ENCODE data around the gene ANKRD17. TPM values are rescaled to one million over a fixed set of nuclear protein-coding genes. Genes with fewer than 3 reads are reported as not detected.
"Not testable (repeated sequence)": the region's sequence is repeated elsewhere in the genome, so short reads cannot be mapped to it uniquely, and the experiment has no call there.

Gene ANKRD17
- total RNA-seq, 2 experiments from 2014 or later = 61.6 to 65.0 TPM

- not testable (repeated sequence) for DNase-seq, H3K9me3 Mint-ChIP-seq, H3K27ac Mint-ChIP-seq, H3K27me3 Mint-ChIP-seq
- H3K4me1 Mint-ChIP-seq = peaks cover 55% of the 10 kb centered on the region
- peak overlapping the region; percentile 47 for H3K4me3 Mint-ChIP-seq
- peaks cover 44% of the 10 kb centered on the region for H3K36me3 Mint-ChIP-seq
Measured at GRCh38 chr4:73255847-73256246, 2.8 kb downstream of the ANKRD17 start.

- H3K9me3 Mint-ChIP-seq = peaks cover 4% of the 10 kb centered on the region
- no peak overlapping the region for H3K27ac Mint-ChIP-seq
- no peaks in the 10 kb centered on the region for H3K27me3 Mint-ChIP-seq
- H3K4me3 Mint-ChIP-seq = no peak overlapping the region
- H3K4me1 Mint-ChIP-seq = peaks cover 61% of the 10 kb centered on the region
- peaks cover 52% of the 10 kb centered on the region for H3K36me3 Mint-ChIP-seq
- DNase-seq = no peak
Measured at GRCh38 chr4:73252001-73252400, 6.6 kb downstream of the ANKRD17 start.

GRCh38 chr4:73251384-73251783, 7.2 kb downstream of the ANKRD17 start:
- no peak for DNase-seq
- Mint-ChIP-seq H3K4me3 (no peak overlapping the region), H3K4me1 (peaks cover 60% of the 10 kb centered on the region), H3K27ac (no peak overlapping the region), H3K9me3 (peaks cover 4% of the 10 kb centered on the region), H3K36me3 (peaks cover 48% of the 10 kb centered on the region), H3K27me3 (no peaks in the 10 kb centered on the region)

GRCh38 chr4:73250642-73251041, 8.0 kb downstream of the ANKRD17 start:
- Mint-ChIP-seq H3K27ac (no peak overlapping the region), H3K4me1 (peaks cover 60% of the 10 kb centered on the region)
- DNase-seq = no peak

GRCh38 chr4:73248821-73249220, 9.8 kb downstream of the ANKRD17 start:
- Mint-ChIP-seq H3K27me3 (no peaks in the 10 kb centered on the region), H3K27ac (no peak overlapping the region), H3K9me3 (peaks cover 4% of the 10 kb centered on the region), H3K4me3 (no peak overlapping the region), H3K4me1 (peaks cover 56% of the 10 kb centered on the region), H3K36me3 (peaks cover 61% of the 10 kb centered on the region)
- no peak for DNase-seq

More at GRCh38 chr4:73250642-73251041, 8.0 kb downstream of the ANKRD17 start:
- Mint-ChIP-seq H3K9me3 (peaks cover 4% of the 10 kb centered on the region), H3K27me3 (no peaks in the 10 kb centered on the region), H3K36me3 (peaks cover 51% of the 10 kb centered on the region), H3K4me3 (no peak overlapping the region)

GRCh38 chr4:73248416-73248815, 10.2 kb downstream of the ANKRD17 start:
- Mint-ChIP-seq H3K4me1 (peaks cover 54% of the 10 kb centered on the region), H3K27me3 (no peaks in the 10 kb centered on the region), H3K36me3 (peaks cover 63% of the 10 kb centered on the region), H3K27ac (no peak overlapping the region), H3K4me3 (no peak overlapping the region), H3K9me3 (peaks cover 4% of the 10 kb centered on the region)
- no peak for DNase-seq

GRCh38 chr4:73247100-73247499, 11.5 kb downstream of the ANKRD17 start:
- Mint-ChIP-seq H3K4me3 (no peak overlapping the region), H3K4me1 (peaks cover 50% of the 10 kb centered on the region), H3K27me3 (no peaks in the 10 kb centered on the region), H3K9me3 (peaks cover 4% of the 10 kb centered on the region), H3K36me3 (peaks cover 58% of the 10 kb centered on the region), H3K27ac (no peak overlapping the region)
- DNase-seq = no peak

GRCh38 chr4:73245955-73246354, 12.6 kb downstream of the ANKRD17 start:
- H3K36me3 Mint-ChIP-seq = peaks cover 53% of the 10 kb centered on the region
- no peak overlapping the region for H3K4me3 Mint-ChIP-seq
- H3K4me1 Mint-ChIP-seq = peaks cover 44% of the 10 kb centered on the region
- H3K27ac Mint-ChIP-seq = peak overlapping the region; percentile 4
- no peak for DNase-seq
- H3K9me3 Mint-ChIP-seq = peaks cover 4% of the 10 kb centered on the region
- no peaks in the 10 kb centered on the region for H3K27me3 Mint-ChIP-seq

- Mint-ChIP-seq H3K9me3 (peaks cover 3% of the 10 kb centered on the region), H3K4me3 (no peak overlapping the region), H3K27ac (no peak overlapping the region), H3K36me3 (peaks cover 46% of the 10 kb centered on the region), H3K27me3 (no peaks in the 10 kb centered on the region), H3K4me1 (peaks cover 40% of the 10 kb centered on the region)
- no peak for DNase-seq
Measured at GRCh38 chr4:73244945-73245601, 13.5 kb downstream of the ANKRD17 start.

- peaks cover 30% of the 10 kb centered on the region for H3K4me1 Mint-ChIP-seq
- peaks cover 3% of the 10 kb centered on the region for H3K9me3 Mint-ChIP-seq
- H3K4me3 Mint-ChIP-seq = no peak overlapping the region
- peak overlapping the region; percentile 35 for H3K27ac Mint-ChIP-seq
- H3K36me3 Mint-ChIP-seq = peaks cover 49% of the 10 kb centered on the region
- no peaks in the 10 kb centered on the region for H3K27me3 Mint-ChIP-seq
- no peak for DNase-seq
Measured at GRCh38 chr4:73237044-73237443, 21.6 kb downstream of the ANKRD17 start.

- Mint-ChIP-seq H3K4me3 (no peak overlapping the region), H3K27me3 (no peaks in the 10 kb centered on the region), H3K27ac (no peak overlapping the region), H3K4me1 (peaks cover 31% of the 10 kb centered on the region), H3K36me3 (peaks cover 55% of the 10 kb centered on the region), H3K9me3 (peaks cover 3% of the 10 kb centered on the region)
- no peak for DNase-seq
Measured at GRCh38 chr4:73236151-73236550, 22.4 kb downstream of the ANKRD17 start.

GRCh38 chr4:73234712-73235111, 23.9 kb downstream of the ANKRD17 start:
- H3K4me1 Mint-ChIP-seq = peaks cover 27% of the 10 kb centered on the region
- H3K27me3 Mint-ChIP-seq = no peaks in the 10 kb centered on the region
- H3K4me3 Mint-ChIP-seq = no peak overlapping the region
- no peak overlapping the region for H3K27ac Mint-ChIP-seq
- peaks cover 3% of the 10 kb centered on the region for H3K9me3 Mint-ChIP-seq
- H3K36me3 Mint-ChIP-seq = peaks cover 65% of the 10 kb centered on the region
- no peak for DNase-seq

- H3K27ac Mint-ChIP-seq = no peak overlapping the region
- H3K9me3 Mint-ChIP-seq = peaks cover 5% of the 10 kb centered on the region
- DNase-seq = no peak
- H3K4me1 Mint-ChIP-seq = peaks cover 11% of the 10 kb centered on the region
- no peak overlapping the region for H3K4me3 Mint-ChIP-seq
- no peaks in the 10 kb centered on the region for H3K27me3 Mint-ChIP-seq
- peaks cover 60% of the 10 kb centered on the region for H3K36me3 Mint-ChIP-seq
Measured at GRCh38 chr4:73231518-73232487, 26.8 kb downstream of the ANKRD17 start.

- peaks cover 5% of the 10 kb centered on the region for H3K9me3 Mint-ChIP-seq
- no peak overlapping the region for H3K4me3 Mint-ChIP-seq
- no peak for DNase-seq
- no peak overlapping the region for H3K27ac Mint-ChIP-seq
- peaks cover 9% of the 10 kb centered on the region for H3K4me1 Mint-ChIP-seq
- peaks cover 54% of the 10 kb centered on the region for H3K36me3 Mint-ChIP-seq
- H3K27me3 Mint-ChIP-seq = no peaks in the 10 kb centered on the region
Measured at GRCh38 chr4:73230865-73231517, 27.6 kb downstream of the ANKRD17 start.

GRCh38 chr4:73228800-73229199, 29.8 kb downstream of the ANKRD17 start:
- not testable (repeated sequence) for H3K27ac Mint-ChIP-seq, H3K27me3 Mint-ChIP-seq, H3K9me3 Mint-ChIP-seq, H3K4me3 Mint-ChIP-seq, DNase-seq
- Mint-ChIP-seq H3K4me1 (peaks cover 15% of the 10 kb centered on the region), H3K36me3 (peaks cover 38% of the 10 kb centered on the region)

Data from activated naive CD8-positive, alpha-beta T cell treated with anti-CD3 and anti-CD28 coated beads for 36 hours (primary cell).